Activated T-cell treated with anti-CD3 and anti-CD28 coated beads, Interleukin-2, amount 50 U/mL, for 72 hours (primary cell): ENCODE results near the gene PDSS2. TPM values are rescaled to one million over a fixed set of nuclear protein-coding genes. Genes with fewer than 3 reads are reported as not detected.
A peak's percentile ranks its signal among the peaks of the same experiment; 100 is the strongest.

ENCODE experiments used
- ATAC-seq, 2 donors: fragments of 150-1000 bp; cut with Tn5 transposase; replicated peaks in 1 of 2; 2 replicates each; pipeline ENCODE4 v1.10.0; 2021; ENCODE audit warnings: moderate library complexity in 2 of 2, mild to moderate bottlenecking in 1 of 2
- DNase-seq, 2 donors: peaks; one replicate each; pipeline ENCODE4 v3.0.0; 2021 to 2022; ENCODE audit warnings: mixed read lengths in 1 of 2
- H3K27ac Mint-ChIP-seq: one replicate; pipeline ENCODE4 v1.8.0; 2022; ENCODE audit warnings: mild to moderate bottlenecking, moderate library complexity, mixed read lengths
- H3K27me3 Mint-ChIP-seq: one replicate; pipeline ENCODE4 v1.8.0; 2022; ENCODE audit warnings: low read depth, mixed read lengths
- H3K36me3 Mint-ChIP-seq, 2 donors: one replicate each; pipeline ENCODE4 v1.8.0; 2022; ENCODE audit warnings: mixed read lengths in 2 of 2, mild to moderate bottlenecking in 1 of 2; ENCODE audit not compliant: insufficient read depth in 2 of 2
- H3K4me1 Mint-ChIP-seq: one replicate; pipeline ENCODE4 v1.8.0; 2022; ENCODE audit warnings: low read depth, mixed read lengths
- H3K4me3 Mint-ChIP-seq, 2 donors: one replicate each; pipeline ENCODE4 v1.8.0; 2022; ENCODE audit warnings: mild to moderate bottlenecking in 2 of 2, mixed read lengths in 2 of 2, moderate library complexity in 2 of 2
- H3K9me3 Mint-ChIP-seq, 2 donors: one replicate each; pipeline ENCODE4 v1.8.0; 2022; ENCODE audit warnings: mixed read lengths in 2 of 2
- total RNA-seq, 2 donors: library from RNA; stranded (reverse); gene quantifications; one replicate each; pipeline ENCODE4 v1.2.3, GENCODE V29; 2022

The PDSS2 gene
- total RNA-seq, 2 donors from 2014 or later: 12.1 to 14.3 TPM

- Mint-ChIP-seq H3K9me3 (peaks cover 2 to 14% of the 10 kb centered on the region in 2 donors), H3K4me1 (peaks cover 10% of the 10 kb centered on the region), H3K4me3 (no peak overlapping the region), H3K36me3 (peaks cover 13 to 24% of the 10 kb centered on the region in 2 donors), H3K27me3 (no peaks in the 10 kb centered on the region), H3K27ac (no peak overlapping the region)
- no peak for ATAC-seq
- no peak for DNase-seq
Observed at GRCh38 chr6:107423474-107423990, 35.8 kb downstream of the PDSS2 start.

- ATAC-seq (no peak), DNase-seq (no peak)
- H3K36me3 Mint-ChIP-seq: peaks cover 8 to 18% of the 10 kb centered on the region in 2 donors
- no peaks in the 10 kb centered on the region for H3K27me3 Mint-ChIP-seq
- H3K4me3 Mint-ChIP-seq: no peak overlapping the region
- peaks cover 2 to 10% of the 10 kb centered on the region in 2 donors for H3K9me3 Mint-ChIP-seq
- peaks cover 10% of the 10 kb centered on the region for H3K4me1 Mint-ChIP-seq
- no peak overlapping the region for H3K27ac Mint-ChIP-seq
Observed at GRCh38 chr6:107421696-107422256, 37.6 kb downstream of the PDSS2 start.

DNA sequence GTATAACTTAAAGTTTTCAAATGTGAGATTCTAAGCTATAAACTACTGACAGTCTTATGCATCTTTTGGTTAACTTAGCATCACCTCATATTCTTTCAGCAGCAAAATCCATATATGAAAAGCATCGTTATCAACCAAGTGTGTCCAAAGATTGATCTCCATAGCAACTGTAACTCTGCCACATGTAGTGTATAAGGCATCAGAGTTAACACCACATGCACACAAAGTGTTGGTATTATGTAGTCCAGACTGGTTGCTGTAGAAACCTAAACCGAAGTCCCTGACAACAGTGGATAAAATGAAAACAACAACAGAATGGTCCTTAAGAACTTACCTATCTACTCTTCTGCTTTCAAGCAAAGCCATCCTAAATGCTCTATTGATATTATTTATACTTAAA is 39.6 kb downstream of the PDSS2 start:
- no peaks in the 10 kb centered on the region for H3K27me3 Mint-ChIP-seq
- no peaks in the 10 kb centered on the region for H3K9me3 Mint-ChIP-seq
- H3K27ac Mint-ChIP-seq: no peak overlapping the region
- no peak for ATAC-seq
- H3K4me3 Mint-ChIP-seq: no peak overlapping the region
- H3K4me1 Mint-ChIP-seq: peaks cover 3% of the 10 kb centered on the region
- DNase-seq: no peak
- peaks cover 1 to 2% of the 10 kb centered on the region in 2 donors for H3K36me3 Mint-ChIP-seq

DNA sequence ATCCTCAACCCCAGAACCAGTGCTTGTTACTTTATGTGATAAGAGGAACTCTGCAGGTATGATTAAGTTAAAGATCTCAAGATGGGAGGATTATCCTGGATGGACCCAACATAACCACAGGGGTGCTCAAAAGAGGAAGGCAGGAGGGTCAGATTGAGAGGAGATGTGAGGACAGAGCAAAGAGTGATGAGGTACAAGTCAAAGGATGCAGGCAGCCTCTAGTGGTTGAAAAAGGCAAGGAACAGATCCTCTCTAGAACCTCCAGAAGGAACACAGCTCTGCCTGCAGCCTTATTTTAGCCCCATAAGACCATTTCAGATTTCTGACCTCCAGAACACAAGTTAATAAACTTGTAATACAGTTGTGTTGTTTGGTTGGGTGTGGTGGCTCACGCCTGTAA is 41.2 kb downstream of the PDSS2 start:
- Mint-ChIP-seq H3K27ac (no peak overlapping the region), H3K36me3 (peaks cover 0 to 1% of the 10 kb centered on the region in 2 donors), H3K4me3 (no peak overlapping the region), H3K9me3 (no peaks in the 10 kb centered on the region), H3K27me3 (no peaks in the 10 kb centered on the region), H3K4me1 (no peaks in the 10 kb centered on the region)
- DNase-seq: no peak
- no peak for ATAC-seq

- Mint-ChIP-seq H3K27me3 (no peaks in the 10 kb centered on the region), H3K36me3 (no peaks in the 10 kb centered on the region), H3K27ac (no peak overlapping the region), H3K4me3 (no peak overlapping the region), H3K9me3 (no peaks in the 10 kb centered on the region), H3K4me1 (no peaks in the 10 kb centered on the region)
- no peak for DNase-seq
- ATAC-seq: no peak
Observed at GRCh38 chr6:107416145-107416544, 43.2 kb downstream of the PDSS2 start.

- ATAC-seq: no peak
- DNase-seq: no peak
- no peaks in the 10 kb centered on the region for H3K4me1 Mint-ChIP-seq
- H3K4me3 Mint-ChIP-seq: no peak overlapping the region
- H3K27me3 Mint-ChIP-seq: no peaks in the 10 kb centered on the region
- H3K9me3 Mint-ChIP-seq: no peaks in the 10 kb centered on the region
- peaks cover 0 to 2% of the 10 kb centered on the region in 2 donors for H3K36me3 Mint-ChIP-seq
- H3K27ac Mint-ChIP-seq: no peak overlapping the region
Observed at GRCh38 chr6:107413966-107414645, 45.3 kb downstream of the PDSS2 start.

DNA sequence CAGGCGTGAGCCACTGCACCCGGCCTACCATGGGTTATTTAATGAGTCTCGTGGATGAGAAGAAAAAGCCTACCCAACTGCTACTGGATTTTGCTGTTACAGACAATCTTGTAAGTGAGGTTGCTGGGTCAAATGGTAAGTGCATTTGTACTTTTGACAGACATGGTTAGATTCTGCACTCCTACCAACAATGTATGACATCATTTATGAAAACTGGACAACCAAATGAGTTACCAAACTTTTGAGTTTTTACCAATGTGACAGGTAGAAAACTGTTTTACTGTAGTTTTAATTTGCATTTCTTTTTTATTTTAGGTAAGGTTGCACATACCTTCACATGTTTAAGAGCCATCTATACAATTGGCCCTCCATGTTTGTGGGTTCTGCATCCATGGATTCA is 48.2 kb downstream of the PDSS2 start:
- no peak for ATAC-seq

DNA sequence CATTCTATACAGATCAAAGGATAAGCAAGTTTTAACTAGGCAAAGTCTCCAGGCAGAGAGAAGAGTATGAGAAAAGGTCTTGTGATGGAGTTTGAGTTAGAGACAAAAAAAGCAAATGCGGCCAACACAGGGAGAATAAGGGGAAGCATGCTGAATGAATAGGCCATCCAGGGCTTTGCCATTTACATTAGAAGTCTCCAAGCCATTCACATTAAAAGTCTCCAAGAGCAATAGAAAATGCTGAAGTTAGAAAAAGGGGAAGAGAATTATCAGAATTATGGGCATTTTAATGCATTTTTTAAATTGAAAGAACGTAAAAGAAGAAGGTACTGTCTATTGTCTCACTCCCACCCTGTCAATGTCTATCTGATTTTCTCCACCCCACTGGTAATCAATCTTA is 49.4 kb downstream of the PDSS2 start:
- Mint-ChIP-seq H3K27me3 (no peaks in the 10 kb centered on the region), H3K9me3 (peaks cover 2 to 3% of the 10 kb centered on the region in 2 donors), H3K27ac (no peak overlapping the region), H3K4me1 (no peaks in the 10 kb centered on the region), H3K36me3 (peaks cover 5% of the 10 kb centered on the region in 2 donors), H3K4me3 (no peak overlapping the region)
- DNase-seq (no peak), ATAC-seq (no peak)

More for the DNA sequence above, 48.2 kb downstream of the PDSS2 start:
- no peaks in the 10 kb centered on the region for H3K27me3 Mint-ChIP-seq
- no peak overlapping the region for H3K4me3 Mint-ChIP-seq
- H3K9me3 Mint-ChIP-seq: no peaks in the 10 kb centered on the region
- H3K4me1 Mint-ChIP-seq: no peaks in the 10 kb centered on the region
- peaks cover 2% of the 10 kb centered on the region in 2 donors for H3K36me3 Mint-ChIP-seq
- no peak for DNase-seq
- no peak overlapping the region for H3K27ac Mint-ChIP-seq

- ATAC-seq: no peak
- DNase-seq: no peak
- H3K4me3 Mint-ChIP-seq: no peak overlapping the region
- peaks cover 7 to 9% of the 10 kb centered on the region in 2 donors for H3K9me3 Mint-ChIP-seq
- peaks cover 13 to 16% of the 10 kb centered on the region in 2 donors for H3K36me3 Mint-ChIP-seq
- no peaks in the 10 kb centered on the region for H3K4me1 Mint-ChIP-seq
- H3K27me3 Mint-ChIP-seq: no peaks in the 10 kb centered on the region
- no peak overlapping the region for H3K27ac Mint-ChIP-seq
Observed at GRCh38 chr6:107408714-107409113, 50.6 kb downstream of the PDSS2 start.

GRCh38 chr6:107405002-107405401 is 54.4 kb downstream of the PDSS2 start:
- ATAC-seq (no peak), DNase-seq (no peak)
- Mint-ChIP-seq H3K9me3 (peaks cover 9 to 18% of the 10 kb centered on the region in 2 donors), H3K36me3 (peaks cover 27 to 29% of the 10 kb centered on the region in 2 donors), H3K4me3 (no peak overlapping the region), H3K27me3 (no peaks in the 10 kb centered on the region), H3K27ac (peak overlapping the region; percentile 85), H3K4me1 (no peaks in the 10 kb centered on the region)

- Mint-ChIP-seq H3K36me3 (peaks cover 25 to 33% of the 10 kb centered on the region in 2 donors), H3K9me3 (peaks cover 9 to 20% of the 10 kb centered on the region in 2 donors), H3K4me1 (no peaks in the 10 kb centered on the region), H3K4me3 (no peak overlapping the region), H3K27me3 (no peaks in the 10 kb centered on the region), H3K27ac (no peak overlapping the region)
- DNase-seq (no peak), ATAC-seq (no peak)
Observed at GRCh38 chr6:107402533-107402932, 56.8 kb downstream of the PDSS2 start.

GRCh38 chr6:107401573-107401972 is 57.8 kb downstream of the PDSS2 start:
- DNase-seq: no peak
- Mint-ChIP-seq H3K4me3 (no peak overlapping the region), H3K36me3 (peaks cover 25 to 31% of the 10 kb centered on the region in 2 donors), H3K27me3 (no peaks in the 10 kb centered on the region), H3K27ac (no peak overlapping the region), H3K9me3 (peaks cover 9 to 20% of the 10 kb centered on the region in 2 donors), H3K4me1 (no peaks in the 10 kb centered on the region)
- ATAC-seq: no peak

DNA sequence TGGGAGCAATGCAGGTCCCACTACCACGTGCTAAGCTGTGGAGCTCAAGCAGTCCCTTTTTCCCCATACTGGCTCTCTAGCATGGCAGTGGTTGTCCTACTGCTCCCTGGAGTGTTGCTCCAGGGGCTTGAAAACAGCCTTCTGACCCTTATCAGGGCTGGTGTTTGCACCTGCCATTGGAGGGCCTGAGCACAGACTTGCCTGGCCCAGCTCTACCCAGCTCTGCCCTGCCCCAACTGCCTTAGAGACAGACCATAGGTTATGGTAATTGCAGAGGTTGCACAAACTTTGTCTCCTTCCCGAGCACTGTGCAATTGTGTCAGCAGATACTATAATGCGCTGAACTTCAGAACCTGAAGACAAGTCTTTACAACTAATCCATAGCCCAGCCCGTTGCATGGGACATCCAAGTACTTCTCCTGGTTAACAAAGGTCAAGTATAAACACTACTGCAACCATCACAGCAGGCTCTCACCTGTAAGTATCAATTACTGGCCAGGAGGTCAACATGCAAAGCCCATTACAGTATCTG is 58.7 kb downstream of the PDSS2 start:
- H3K27me3 Mint-ChIP-seq: no peaks in the 10 kb centered on the region

More for the DNA sequence above, 58.7 kb downstream of the PDSS2 start:
- ATAC-seq (no peak), DNase-seq (no peak)
- Mint-ChIP-seq H3K9me3 (peaks cover 16 to 22% of the 10 kb centered on the region in 2 donors), H3K27ac (no peak overlapping the region), H3K4me1 (no peaks in the 10 kb centered on the region), H3K36me3 (peaks cover 27 to 37% of the 10 kb centered on the region in 2 donors), H3K4me3 (no peak overlapping the region)
